Measurements from ENCODE around the gene PAPOLA.

DNA sequence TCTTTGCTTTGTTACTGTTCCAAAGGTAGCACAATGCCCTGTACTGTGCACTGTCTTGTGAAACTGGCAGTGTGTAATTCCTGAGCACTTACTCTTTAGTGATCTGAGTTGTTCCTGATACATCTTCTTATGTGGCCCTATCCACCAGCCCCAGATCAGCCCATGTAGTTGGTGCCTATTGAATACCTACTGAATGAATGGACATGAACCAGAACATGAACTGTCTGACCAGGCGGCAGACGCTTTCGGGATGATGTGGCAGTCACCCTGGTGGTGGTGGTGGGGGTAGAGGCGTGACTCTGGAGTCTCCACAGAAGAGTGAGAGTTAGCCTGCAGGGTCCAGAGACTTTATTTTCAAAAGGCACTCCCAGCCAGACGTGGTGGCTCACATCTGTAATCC is 46.6 kb upstream of the PAPOLA start:
- TF ChIP-seq EP300 (IDR thresholded peaks at IDR 0.05; ENCODE audit: borderline replicate concordance) (no peak), YY1 (IDR thresholded peaks at IDR 0.05; ENCODE audit: low read depth) (no peak), EGR1 (IDR thresholded peaks at IDR 0.05) (no peak), ZBTB7A (IDR thresholded peaks at IDR 0.05; ENCODE audit: low read depth) (no peak), NFIC (IDR thresholded peaks at IDR 0.05) (no peak), CEBPB (IDR thresholded peaks at IDR 0.05) (no peak), TAF1 (IDR thresholded peaks at IDR 0.05; ENCODE audit: low read depth) (no peak), FOXM1 (IDR thresholded peaks at IDR 0.05; ENCODE audit: borderline replicate concordance, low read depth) (no peak), TEAD4 (IDR thresholded peaks at IDR 0.05) (no peak), RAD21 (IDR thresholded peaks at IDR 0.05; ENCODE audit: low read depth) (no peak)
- TF ChIP-seq, protein P1, sequence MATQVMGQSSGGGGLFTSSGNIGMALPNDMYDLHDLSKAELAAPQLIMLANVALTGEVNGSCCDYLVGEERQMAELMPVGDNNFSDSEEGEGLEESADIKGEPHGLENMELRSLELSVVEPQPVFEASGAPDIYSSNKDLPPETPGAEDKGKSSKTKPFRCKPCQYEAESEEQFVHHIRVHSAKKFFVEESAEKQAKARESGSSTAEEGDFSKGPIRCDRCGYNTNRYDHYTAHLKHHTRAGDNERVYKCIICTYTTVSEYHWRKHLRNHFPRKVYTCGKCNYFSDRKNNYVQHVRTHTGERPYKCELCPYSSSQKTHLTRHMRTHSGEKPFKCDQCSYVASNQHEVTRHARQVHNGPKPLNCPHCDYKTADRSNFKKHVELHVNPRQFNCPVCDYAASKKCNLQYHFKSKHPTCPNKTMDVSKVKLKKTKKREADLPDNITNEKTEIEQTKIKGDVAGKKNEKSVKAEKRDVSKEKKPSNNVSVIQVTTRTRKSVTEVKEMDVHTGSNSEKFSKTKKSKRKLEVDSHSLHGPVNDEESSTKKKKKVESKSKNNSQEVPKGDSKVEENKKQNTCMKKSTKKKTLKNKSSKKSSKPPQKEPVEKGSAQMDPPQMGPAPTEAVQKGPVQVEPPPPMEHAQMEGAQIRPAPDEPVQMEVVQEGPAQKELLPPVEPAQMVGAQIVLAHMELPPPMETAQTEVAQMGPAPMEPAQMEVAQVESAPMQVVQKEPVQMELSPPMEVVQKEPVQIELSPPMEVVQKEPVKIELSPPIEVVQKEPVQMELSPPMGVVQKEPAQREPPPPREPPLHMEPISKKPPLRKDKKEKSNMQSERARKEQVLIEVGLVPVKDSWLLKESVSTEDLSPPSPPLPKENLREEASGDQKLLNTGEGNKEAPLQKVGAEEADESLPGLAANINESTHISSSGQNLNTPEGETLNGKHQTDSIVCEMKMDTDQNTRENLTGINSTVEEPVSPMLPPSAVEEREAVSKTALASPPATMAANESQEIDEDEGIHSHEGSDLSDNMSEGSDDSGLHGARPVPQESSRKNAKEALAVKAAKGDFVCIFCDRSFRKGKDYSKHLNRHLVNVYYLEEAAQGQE (IDR thresholded peaks at IDR 0.05; ENCODE audit: low read depth) = no peak
- TF ChIP-seq, protein P2, sequence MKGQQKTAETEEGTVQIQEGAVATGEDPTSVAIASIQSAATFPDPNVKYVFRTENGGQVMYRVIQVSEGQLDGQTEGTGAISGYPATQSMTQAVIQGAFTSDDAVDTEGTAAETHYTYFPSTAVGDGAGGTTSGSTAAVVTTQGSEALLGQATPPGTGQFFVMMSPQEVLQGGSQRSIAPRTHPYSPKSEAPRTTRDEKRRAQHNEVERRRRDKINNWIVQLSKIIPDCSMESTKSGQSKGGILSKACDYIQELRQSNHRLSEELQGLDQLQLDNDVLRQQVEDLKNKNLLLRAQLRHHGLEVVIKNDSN (IDR thresholded peaks at IDR 0.05) = no peak
- TF ChIP-seq, protein P3, sequence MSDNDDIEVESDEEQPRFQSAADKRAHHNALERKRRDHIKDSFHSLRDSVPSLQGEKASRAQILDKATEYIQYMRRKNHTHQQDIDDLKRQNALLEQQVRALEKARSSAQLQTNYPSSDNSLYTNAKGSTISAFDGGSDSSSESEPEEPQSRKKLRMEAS (IDR thresholded peaks at IDR 0.05) = no peak
